Bronchial epithelial cell (primary cell): Measurements from ENCODE around the gene YPEL4. TPM values are rescaled to one million over a fixed set of nuclear protein-coding genes. Genes with fewer than 3 reads are reported as not detected.

ENCODE experiments used
- DNase-seq: peaks from one replicate; pipeline ENCODE4 v3.0.0-alpha.2; 2010; ENCODE audit warnings: low read depth
- FAIRE-seq: peaks from 2 replicates; lab custom pipeline; 2011; peaks lifted over from hg19 to GRCh38; lab: Jason Lieb, UNC
- H3K27me3 ChIP-seq: 2 replicates; pipeline ENCODE4 v1.5.1; 2011; ENCODE audit warnings: low read length; ENCODE audit not compliant: control insufficient read depth, insufficient read depth
- H3K36me3 ChIP-seq: 2 replicates; pipeline ENCODE4 v1.5.1; 2011; ENCODE audit warnings: low read length; ENCODE audit not compliant: control insufficient read depth, insufficient read depth
- H3K4me3 ChIP-seq: 2 replicates; pipeline ENCODE4 v1.5.1; 2011; ENCODE audit warnings: mild to moderate bottlenecking, low read depth, low read length, control low read depth
- total RNA-seq: library from RNA; depleted of rRNA; stranded (reverse); fragments of >200 nt; gene quantifications from 2 replicates; pipeline ENCODE4 v1.2.1, GENCODE V29; 2014
- TF ChIP-seq, protein P1 (sequence below): IDR thresholded peaks from 2 replicates; pipeline ENCODE4 v1.5.1; 2011; ENCODE audit warnings: mild to moderate bottlenecking, moderate library complexity, low read length, control low read depth, inconsistent platforms; ENCODE audit not compliant: insufficient read depth, severe bottlenecking

Gene YPEL4
- total RNA-seq, 1 donor from 2014 or later = 0.26 TPM

DNA sequence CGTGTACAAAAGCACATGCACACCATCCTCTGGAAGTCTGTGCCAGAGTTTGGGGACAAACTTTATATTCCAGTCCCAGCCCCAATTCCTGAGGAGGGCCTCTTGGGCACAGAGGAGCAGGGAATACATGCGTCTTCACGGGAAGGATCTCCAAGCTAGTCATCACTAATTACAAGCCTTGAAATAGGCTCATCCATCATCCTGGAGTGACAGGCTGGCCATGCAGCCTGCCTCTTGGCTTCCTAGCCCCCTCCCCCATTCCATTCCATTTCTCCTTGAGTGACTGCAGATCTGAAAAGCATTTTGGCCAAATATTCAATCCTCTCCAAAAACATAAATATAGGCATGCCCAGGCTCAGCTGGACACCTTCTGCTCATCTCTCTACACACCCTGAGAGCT, 27.4 kb downstream of the YPEL4 start:
- H3K27me3 ChIP-seq = no peaks in the 10 kb centered on the region
- no peaks in the 10 kb centered on the region for H3K36me3 ChIP-seq
- TF ChIP-seq, protein P1, sequence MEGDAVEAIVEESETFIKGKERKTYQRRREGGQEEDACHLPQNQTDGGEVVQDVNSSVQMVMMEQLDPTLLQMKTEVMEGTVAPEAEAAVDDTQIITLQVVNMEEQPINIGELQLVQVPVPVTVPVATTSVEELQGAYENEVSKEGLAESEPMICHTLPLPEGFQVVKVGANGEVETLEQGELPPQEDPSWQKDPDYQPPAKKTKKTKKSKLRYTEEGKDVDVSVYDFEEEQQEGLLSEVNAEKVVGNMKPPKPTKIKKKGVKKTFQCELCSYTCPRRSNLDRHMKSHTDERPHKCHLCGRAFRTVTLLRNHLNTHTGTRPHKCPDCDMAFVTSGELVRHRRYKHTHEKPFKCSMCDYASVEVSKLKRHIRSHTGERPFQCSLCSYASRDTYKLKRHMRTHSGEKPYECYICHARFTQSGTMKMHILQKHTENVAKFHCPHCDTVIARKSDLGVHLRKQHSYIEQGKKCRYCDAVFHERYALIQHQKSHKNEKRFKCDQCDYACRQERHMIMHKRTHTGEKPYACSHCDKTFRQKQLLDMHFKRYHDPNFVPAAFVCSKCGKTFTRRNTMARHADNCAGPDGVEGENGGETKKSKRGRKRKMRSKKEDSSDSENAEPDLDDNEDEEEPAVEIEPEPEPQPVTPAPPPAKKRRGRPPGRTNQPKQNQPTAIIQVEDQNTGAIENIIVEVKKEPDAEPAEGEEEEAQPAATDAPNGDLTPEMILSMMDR = no peak
- no peak overlapping the region for H3K4me3 ChIP-seq
- no peak for DNase-seq
- no peak for FAIRE-seq

DNA sequence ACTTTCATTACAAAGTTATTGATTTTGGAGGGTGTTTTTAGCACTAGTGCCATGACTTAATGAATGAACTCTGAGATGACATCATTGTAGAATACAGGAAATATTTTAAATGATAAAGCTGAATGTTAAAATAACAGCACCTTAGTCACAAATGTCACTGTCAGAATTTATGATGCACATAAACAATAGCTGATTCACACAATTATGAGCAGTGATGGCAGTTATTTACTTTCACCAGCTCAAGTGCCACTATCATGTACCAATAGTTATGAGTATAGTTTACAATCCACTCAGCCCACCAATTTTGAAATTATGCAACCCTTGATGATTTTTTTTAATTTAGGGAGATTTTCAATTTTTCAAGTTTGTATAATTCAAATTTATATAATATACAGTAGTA, 29.2 kb downstream of the YPEL4 start:
- DNase-seq (no peak), FAIRE-seq (no peak)
- H3K36me3 ChIP-seq = no peaks in the 10 kb centered on the region
- H3K4me3 ChIP-seq = no peak overlapping the region
- TF ChIP-seq, protein P1 = no peak
- no peaks in the 10 kb centered on the region for H3K27me3 ChIP-seq

DNA sequence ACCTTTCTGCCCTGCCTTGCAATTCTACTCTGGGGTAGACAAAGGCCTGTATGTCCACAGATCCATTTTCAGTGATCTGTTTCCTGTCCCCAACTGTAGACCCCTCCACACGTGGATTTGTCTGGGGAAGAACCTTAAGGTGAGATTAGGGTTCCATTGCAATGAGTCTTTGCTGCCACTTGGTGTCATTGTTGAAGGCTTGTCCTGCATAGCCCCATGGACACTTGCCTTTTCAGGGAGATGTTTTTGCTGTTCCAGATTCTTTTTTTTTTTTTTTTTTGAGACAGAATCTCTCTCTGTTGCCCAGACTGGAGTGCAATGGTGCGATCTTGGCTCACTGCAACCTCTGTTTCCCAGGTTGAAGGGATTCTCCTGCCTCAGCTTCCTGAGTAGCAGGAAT, 30.4 kb downstream of the YPEL4 start:
- Histone ChIP-seq H3K27me3 (no peaks in the 10 kb centered on the region), H3K4me3 (no peak overlapping the region), H3K36me3 (no peaks in the 10 kb centered on the region)
- TF ChIP-seq, protein P1 = peak; percentile 4
- FAIRE-seq (no peak), DNase-seq (no peak)

DNA sequence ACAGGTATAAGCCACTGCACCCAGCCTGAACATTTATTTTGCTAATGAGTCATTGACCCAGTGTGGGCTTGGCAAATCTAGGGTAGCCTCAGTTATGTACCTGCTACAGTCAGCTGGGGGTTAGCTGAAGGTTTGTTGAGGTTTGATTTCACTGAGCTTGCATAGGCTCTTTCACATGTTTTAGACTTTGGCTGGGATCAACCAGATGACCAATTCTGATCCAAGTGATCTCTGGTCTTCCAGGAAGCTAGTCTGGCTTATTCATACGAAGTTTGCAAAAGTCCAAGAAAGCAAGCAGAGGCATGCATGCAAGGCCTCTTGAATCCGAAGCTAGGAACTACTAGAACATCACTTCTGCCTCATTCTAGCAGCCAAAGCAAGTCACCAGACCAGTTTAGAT, 31.3 kb downstream of the YPEL4 start:
- Histone ChIP-seq H3K4me3 (no peak overlapping the region), H3K27me3 (no peaks in the 10 kb centered on the region), H3K36me3 (no peaks in the 10 kb centered on the region)
- TF ChIP-seq, protein P1 = no peak
- DNase-seq (peak; percentile 80), FAIRE-seq (peak; percentile 60)

DNA sequence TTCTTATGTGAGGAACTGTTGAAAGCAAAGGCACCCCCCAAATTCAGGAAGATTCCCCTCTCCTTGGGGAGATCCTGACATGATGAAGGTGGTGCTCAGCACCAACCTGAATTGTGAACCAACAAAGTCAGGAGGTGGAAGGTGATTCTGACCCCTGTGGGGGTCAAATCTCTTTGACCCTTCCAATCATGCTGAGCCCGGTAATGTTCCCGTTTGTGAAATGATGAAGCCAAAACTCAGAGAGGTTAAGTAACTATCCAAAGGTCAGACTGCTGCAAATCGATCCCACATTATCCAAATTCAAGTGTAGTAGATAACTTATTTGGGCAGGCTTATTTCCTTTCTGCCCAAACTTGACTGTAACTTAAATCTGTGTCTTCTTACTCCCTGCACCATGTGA, 33.1 kb downstream of the YPEL4 start:
- H3K27me3 ChIP-seq = no peaks in the 10 kb centered on the region
- no peak for FAIRE-seq
- no peak overlapping the region for H3K4me3 ChIP-seq
- H3K36me3 ChIP-seq = no peaks in the 10 kb centered on the region
- TF ChIP-seq, protein P1 = no peak
- DNase-seq = no peak

DNA sequence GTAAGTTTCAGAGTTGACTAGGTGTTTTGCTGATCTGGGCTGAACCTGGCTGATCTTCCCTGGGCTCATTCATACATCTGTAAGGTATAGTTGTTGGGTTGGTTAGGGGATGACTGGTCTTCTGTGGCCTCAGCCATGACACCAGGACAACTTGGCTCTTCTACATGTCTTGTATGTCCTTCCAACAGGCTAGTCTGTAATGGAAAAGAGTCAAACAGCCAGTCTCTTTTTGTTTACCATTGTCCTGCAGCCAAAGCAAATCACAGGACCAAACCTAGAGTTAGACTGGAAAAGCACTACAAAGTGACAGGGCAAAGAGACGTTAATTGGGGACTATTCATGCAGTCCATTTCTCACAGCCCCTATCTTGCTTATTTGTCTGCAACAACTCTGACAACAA, 34.4 kb downstream of the YPEL4 start:
- no peak overlapping the region for H3K4me3 ChIP-seq
- TF ChIP-seq, protein P1 = no peak
- H3K27me3 ChIP-seq = no peaks in the 10 kb centered on the region
- DNase-seq (no peak), FAIRE-seq (no peak)
- H3K36me3 ChIP-seq = no peaks in the 10 kb centered on the region
